Measurements from ENCODE around the gene KPNA6.

The KPNA6 gene

DNA sequence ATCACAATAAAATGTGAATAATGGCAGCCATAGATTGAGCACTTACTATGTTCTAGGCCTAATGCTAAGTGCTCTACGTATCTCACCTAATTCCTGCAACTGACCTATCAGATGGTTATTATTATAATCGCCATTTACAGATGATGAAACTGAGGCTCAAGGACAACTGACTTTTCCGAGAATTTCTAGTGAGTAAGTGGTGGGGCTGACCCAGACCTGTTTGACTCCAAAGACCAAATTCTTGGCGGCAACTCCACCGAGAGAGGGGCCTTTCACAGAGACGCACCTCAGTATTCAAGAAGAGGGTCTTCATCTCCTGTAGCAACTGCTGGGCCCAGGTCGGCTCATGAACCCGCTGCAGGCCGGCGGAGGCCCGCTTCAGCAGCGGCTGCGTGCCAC, 113.7 kb downstream of the KPNA6 start:
- no peak for DNase-seq

DNA sequence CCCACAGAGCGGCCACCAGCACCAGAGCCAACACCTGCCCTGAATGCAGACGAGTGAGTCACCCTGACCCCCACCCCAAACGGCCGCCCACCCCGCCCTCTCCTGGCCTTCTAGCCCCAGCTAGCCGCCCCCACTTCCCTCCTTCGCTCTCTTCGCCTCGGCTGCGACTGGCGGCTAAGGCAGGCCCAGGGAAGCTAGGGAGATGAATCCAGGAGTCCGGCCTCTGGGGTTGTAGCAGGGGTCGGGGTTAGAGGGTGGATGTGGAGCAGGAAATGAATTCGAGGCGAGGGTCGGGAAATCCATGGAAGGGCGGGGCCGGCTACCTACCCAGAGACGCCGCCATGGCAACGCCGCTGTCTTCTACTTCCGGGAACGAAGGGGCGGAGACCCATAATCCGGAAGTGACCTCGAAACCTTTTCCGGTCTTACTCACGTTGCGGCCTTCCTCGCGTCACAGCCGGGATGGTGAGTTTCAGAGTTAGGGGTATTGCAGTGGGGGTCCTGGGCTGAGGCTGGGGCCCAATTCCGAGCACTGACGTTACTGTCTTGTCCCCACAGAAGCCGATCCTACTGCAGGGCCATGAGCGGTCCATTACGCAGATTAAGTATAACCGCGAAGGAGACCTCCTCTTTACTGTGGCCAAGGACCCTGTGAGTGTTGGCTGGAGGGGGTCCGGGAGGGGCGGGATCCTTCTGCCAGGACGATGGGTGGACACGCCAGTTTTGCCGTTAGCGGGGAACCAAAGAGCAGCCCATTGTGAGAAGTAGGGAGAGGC, 114.3 kb downstream of the KPNA6 start, which contains the start of the genes EIF3I and TMEM234:
EIF3I (plus strand) TSS at position 428 of the 776 bp plus-strand sequence; CDS start at position 463, 35 bp downstream.
TMEM234 (minus strand) TSS at position 374 of the 776 bp plus-strand sequence; CDS start at position 343, 31 bp downstream.
- peak; percentile 57 for DNase-seq

DNA sequence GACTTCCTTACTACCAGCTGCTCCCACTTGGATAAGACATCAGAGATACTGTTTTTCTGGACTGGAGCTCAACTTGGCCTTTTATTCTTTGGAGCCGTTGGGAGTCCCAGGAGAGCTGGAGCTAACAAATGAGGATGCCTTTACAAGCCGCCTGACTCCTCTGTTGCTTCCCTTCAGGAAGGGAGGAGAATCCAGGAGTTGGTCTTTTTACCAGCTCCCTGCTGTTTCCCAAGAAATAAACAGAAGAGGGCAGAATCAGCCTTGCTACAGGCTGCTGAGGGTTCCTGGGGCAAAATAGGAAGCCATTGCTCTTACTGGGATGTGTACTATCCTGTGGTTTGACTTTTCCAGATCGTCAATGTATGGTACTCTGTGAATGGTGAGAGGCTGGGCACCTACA, 115.8 kb downstream of the KPNA6 start:
- DNase-seq = no peak

GRCh38 chr1:32224285-32224684, 116.4 kb downstream of the KPNA6 start:
- no peak for DNase-seq
